Activated gamma-delta T cell treated with anti-CD3 and anti-CD28 coated beads, Interleukin-2, amount 50 U/mL, for 16 hours (primary cell): ENCODE results near the gene NUDT4.
A peak's percentile ranks its signal among the peaks of the same experiment; 100 is the strongest.
"Not testable (repeated sequence)": the region's sequence is repeated elsewhere in the genome, so short reads cannot be mapped to it uniquely, and the experiment has no call there.

Source experiments
- DNase-seq: peaks from one replicate; pipeline ENCODE4 v3.0.0-alpha.2; 2020; ENCODE audit warnings: low read depth

Gene NUDT4

DNA sequence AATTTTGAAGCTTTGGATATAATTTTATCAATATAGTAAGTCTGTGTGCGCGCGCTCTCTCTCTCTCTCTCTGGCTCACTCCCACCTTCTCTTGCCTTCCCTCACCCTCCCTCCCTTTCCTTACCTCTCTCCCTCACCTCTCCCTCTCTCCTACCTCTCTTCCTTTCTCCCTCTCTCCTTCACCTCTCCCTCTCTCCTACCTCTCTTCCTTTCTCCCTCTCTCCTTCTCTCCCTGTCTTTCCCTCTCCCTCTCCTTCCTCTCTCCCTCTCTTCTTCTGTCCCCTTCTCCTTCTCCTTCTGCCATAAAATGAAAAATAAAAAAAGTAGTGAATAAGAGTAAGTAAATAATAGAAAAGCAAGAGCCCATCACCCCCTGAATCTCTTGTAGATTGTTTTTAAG is 9.0 kb upstream of the NUDT4 start:
- DNase-seq, result no peak

GRCh38 chr12:93369505-93369904 is 8.2 kb upstream of the NUDT4 start:
- DNase-seq, result no peak

DNA sequence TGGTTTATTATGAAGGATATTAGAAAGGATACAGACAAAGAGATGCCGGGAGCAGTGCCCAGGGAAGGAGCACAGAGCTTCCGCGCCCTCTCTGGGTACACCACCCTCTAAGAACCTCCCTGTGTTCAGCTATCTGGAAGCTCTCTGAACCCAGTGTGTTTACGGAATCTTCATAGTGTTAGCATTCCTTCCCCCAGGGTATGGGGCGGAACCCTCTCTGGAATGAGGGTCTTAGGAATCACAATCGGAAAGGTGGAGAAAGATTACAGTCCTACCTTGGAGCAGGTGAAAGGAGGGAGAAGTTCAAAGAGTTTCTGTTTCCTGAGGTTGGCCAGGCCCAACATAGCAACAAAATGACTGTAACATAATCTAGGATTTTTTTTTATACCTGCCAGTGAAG is 6.8 kb upstream of the NUDT4 start:
- DNase-seq, result no peak

DNA sequence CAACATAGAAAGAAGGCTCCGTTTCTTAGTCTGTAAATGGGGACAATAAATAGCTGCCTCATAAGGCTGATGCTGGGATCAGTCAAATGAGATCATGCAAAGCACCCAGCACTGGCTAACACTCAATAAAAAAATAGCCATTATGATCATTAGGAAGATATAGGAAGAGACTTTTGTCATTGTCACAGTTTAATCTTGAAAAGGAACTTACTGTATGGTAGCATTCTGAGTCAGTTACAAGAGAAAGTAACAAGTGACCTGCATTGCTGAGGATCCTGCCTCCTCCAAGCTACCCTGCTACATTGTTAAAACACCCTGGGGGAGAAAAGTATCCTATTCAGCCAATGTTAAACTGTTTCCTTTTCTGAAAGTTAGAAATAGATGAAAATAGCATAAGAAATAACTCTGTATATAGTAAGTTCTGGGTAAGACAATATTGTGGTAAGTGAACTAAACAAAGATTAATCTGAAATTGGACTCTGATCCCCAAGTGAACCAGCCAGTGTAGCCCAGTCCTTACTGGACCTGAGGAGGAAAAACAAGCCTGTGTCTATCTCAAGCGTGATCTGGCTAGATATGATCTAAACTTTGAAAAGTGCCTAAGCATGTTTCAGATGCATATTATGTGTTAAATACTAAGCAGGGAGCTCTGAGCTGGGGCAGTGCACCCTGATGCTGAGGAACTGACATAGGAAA is 3.6 kb upstream of the NUDT4 start:
- DNase-seq, result no peak

- DNase-seq, result no peak
Measured at GRCh38 chr12:93375906-93376305, 1.8 kb upstream of the NUDT4 start.

DNA sequence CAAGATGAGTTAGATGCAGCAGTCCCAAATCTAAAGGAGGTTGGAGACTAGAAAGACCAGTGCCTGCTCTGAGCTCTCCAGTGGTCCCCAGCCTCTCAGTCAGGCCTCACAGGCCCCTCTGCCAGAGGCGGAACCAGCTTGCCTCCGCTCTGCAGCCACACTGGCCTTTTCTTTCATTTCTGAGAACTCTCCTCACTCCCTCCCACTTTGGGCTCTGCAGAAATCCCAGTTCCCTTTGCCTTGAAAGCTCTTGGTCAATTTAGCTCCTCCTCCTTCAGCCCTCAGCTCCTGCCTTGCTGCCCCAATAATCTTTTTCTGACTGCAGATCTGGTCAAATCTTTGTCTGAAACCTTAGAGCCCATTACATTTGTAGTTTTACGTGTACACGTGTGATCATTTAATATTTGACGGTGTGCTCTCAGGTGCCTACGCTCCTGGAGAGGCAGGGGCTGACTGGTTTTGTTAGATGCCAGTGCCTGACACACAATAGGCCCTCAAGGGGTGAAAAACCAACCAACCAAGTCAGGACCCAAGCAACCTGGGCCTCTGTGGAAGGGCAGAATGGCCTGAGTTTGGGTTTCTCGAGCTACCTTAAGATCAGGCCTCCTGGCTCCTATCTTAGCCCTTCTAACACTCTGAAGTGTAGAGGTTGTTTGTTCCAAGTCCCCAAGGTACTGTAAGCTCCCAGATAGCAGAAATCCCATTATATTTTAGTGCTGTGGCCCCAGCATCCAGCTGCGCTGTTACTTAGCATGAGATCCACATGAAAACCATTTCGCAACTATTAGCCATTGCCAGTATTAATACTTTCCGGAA is 1.1 kb upstream of the NUDT4 start:
- DNase-seq, result no peak

DNA sequence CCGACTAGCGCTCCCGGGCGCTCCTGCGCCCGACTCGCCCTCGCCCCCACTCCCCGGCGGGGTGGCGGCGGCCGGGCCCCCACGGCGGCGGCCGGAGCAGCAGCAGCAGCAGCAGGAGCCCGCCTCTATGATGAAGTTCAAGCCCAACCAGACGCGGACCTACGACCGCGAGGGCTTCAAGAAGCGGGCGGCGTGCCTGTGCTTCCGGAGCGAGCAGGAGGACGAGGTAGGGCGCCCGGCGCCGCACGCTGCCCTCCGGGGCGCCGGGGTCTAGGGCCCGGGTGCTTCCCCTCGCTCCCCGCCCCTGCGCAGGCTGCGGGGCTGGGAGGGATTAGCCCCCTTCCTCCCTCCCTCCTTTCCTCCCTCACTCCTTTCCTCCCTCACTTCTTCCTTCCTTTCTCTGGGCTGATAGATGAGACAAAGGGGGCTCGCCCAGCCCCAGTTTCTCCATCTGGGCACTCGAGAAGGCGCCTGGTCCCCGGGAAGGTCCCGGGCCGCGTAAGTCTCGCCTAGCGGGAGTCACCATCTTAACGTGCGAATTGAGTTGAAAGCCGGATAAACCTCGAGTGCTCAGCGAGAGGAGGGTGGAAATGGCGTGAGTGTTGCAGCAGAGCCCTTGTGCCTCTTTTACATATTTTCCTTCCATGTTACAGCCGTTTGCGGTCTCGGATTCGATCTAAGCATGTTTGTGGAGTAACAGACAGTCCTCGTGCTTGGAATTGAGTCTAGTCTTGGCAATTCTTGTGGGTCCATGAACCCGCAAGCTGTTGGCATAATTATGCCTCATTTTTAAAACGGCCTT is 672 bp downstream of the NUDT4 start:
- peak; percentile 32 for DNase-seq

DNA sequence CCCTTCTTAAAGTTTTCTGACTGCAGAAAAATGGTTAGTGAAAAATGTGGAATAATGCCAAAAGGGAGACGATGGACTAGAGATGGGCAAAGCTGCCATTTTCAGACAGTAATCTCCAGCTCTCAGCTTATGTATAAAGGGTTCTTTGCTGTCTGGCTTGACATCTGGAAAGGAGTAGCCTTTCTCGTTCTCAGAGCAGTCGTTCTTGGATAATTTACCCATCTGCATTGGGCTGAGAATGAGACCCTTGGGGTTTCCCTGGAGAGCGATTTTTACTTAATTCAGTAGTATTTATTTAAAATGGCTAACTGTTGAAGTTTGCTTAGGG is 1.2 kb downstream of the NUDT4 start:
- no peak for DNase-seq

DNA sequence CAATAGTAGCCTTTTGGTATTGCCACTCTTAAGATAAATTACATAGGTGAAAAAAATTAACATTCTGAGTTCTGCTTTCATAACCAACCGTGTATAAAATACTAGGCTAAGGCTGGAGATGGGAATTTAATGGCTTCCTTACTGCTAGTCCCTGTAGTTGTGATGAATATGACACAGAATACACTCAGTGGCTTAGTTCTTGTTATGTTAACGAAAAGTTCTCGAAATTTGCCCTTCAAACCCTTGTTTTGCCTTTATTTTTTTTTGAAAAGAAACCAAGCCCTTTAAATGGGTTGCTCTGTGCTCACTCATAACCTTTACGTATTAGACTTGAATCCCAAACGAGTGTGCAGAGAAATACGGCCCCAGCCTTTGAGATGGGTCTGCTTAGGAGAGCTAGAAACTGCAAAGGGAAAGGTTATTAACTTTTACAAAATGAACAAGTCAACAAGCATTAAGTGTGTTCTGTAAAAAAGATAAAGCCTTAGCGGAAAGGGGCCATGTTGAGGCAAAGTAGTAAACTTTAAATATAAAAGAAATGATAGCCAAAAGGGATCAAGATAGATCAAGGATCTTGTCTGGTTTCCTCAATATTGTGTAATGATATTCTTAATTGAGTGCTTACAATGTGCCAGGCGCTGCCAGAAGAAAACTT is 1.7 kb downstream of the NUDT4 start:
- no peak for DNase-seq

DNA sequence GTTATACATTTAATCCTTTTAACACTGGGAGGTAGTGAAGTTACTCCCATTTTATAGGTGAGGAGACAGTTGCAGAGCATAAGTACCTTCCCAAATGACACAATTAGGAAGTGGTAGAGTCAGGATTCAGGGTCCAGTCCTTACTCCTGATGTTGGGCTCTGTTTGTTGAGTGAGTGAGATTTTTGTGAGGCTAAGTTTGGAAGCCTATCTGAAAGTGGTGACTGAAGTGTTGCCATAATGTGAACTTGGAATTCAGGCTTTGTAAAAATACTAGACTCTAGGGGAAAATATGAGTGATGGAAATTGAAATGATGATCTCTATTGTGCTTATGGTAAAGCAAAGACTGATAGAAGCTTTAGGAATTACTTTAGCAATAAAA is 2.2 kb downstream of the NUDT4 start:
- no peak for DNase-seq

- no peak for DNase-seq
Measured at GRCh38 chr12:93380480-93381121, 2.9 kb downstream of the NUDT4 start.

- DNase-seq, result no peak
Measured at GRCh38 chr12:93381161-93381975, 3.6 kb downstream of the NUDT4 start.

- not testable (repeated sequence) for DNase-seq
Measured at GRCh38 chr12:93381976-93382437, 4.3 kb downstream of the NUDT4 start.

- DNase-seq, result no peak
Measured at GRCh38 chr12:93387780-93388179, 10.1 kb downstream of the NUDT4 start.

GRCh38 chr12:93390031-93390430 is 12.3 kb downstream of the NUDT4 start:
- DNase-seq, result no peak

DNA sequence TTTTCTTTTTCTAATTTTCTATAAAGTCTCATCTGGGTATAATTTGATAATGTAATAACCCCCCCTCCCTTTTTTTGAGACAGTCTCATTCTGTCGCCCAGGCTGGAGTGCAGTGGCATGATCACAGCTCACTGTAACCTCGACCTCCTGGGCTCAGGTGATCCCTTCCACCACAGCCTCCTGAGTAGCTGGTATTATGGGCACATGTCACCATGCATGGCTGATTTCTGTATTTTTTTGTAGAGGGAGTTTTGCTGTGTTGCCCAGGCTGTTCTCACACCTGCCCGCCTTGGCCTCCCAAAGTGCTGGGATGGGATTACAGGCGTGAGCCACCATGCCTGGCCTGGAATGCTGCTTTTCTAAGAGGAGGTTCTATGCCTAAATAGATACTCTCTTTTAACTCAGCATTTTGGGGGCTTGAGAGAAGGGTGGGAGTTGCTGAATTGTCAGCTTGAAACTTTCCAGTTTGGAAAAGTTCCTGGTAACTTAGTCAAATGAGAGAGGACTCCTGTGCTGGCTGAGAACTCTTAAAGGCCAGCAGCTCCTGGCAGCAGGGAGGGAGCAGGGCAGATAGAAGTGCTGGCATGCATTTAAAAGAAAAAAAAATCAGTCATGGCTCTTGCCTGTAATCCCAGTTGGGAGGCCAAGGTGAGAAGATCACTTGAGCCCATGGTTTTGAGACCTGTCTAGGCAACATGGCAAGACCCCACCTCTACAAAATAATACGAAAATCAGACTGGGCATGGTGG is 13.0 kb downstream of the NUDT4 start:
- no peak for DNase-seq

GRCh38 chr12:93393425-93393824 is 15.7 kb downstream of the NUDT4 start:
- no peak for DNase-seq

GRCh38 chr12:93397412-93397811 is 19.7 kb downstream of the NUDT4 start:
- no peak for DNase-seq

GRCh38 chr12:93399183-93399863 is 21.6 kb downstream of the NUDT4 start:
- not testable (repeated sequence) for DNase-seq
